Panc1 (cell line): ENCODE results near the gene FMOD. TPM values are rescaled to one million over a fixed set of nuclear protein-coding genes. Genes with fewer than 3 reads are reported as not detected.

Experiments
- ATAC-seq: fragments of 200-7000 bp; cut with Tn5 transposase; 2 replicates; pipeline ENCODE4 v1.9.1; 2020; ENCODE audit warnings: mild to moderate bottlenecking, moderate library complexity
- BruUV-seq: library from RNA; stranded (reverse); fragments of 400-500 nt; replicated peaks from 2 replicates; lab custom pipeline; 2021; lab: Mats Ljungman, UMichigan
- CTCF ChIA-PET: fragments of 300-600 bp; sonication (Branson Sonifier 250); formaldehyde crosslinking; loops from one replicate; lab custom pipeline; 2022; ENCODE audit warnings: antibody characterized with exemption; lab: Charles Lee
- POLR2A ChIA-PET: fragments of 300-600 bp; sonication (Branson Sonifier 250); formaldehyde crosslinking; loops from one replicate; lab custom pipeline; 2022; ENCODE audit warnings: antibody characterized with exemption; lab: Charles Lee
- DNase-seq: peaks from one replicate; pipeline ENCODE4 v3.0.0-alpha.2; 2010; ENCODE audit warnings: low read depth, low spot score
- H3K27ac ChIP-seq: 2 replicates; pipeline ENCODE4 v1.5.1; 2011; ENCODE audit warnings: mild to moderate bottlenecking, low read length, inconsistent platforms
- H3K27me3 ChIP-seq: fragments of 200-500 bp; sonication (Bioruptor generic); 2 replicates; pipeline ENCODE4 v1.6.0; 2014; ENCODE audit warnings: low read length, inconsistent platforms; ENCODE audit not compliant: control insufficient read depth, insufficient read depth
- H3K36me3 ChIP-seq: fragments of 200-500 bp; sonication (Bioruptor generic); 2 replicates; pipeline ENCODE4 v1.5.1; 2014; ENCODE audit warnings: inconsistent platforms, mild to moderate bottlenecking, low read length, moderate library complexity; ENCODE audit not compliant: control insufficient read depth, insufficient read depth
- H3K4me1 ChIP-seq: 2 replicates; pipeline ENCODE4 v1.5.1; 2011; ENCODE audit warnings: inconsistent platforms, mild to moderate bottlenecking, low read length, moderate library complexity; ENCODE audit not compliant: control insufficient read depth, insufficient read depth
- H3K4me3 ChIP-seq, 2 experiments: 2 replicates each; pipeline ENCODE4 v1.5.1; 2011 to 2012; ENCODE audit warnings: low read depth in 2 of 2, low read length in 2 of 2, mild to moderate bottlenecking in 2 of 2, inconsistent platforms in 1 of 2, moderate library complexity in 1 of 2
- H3K9me3 ChIP-seq: fragments of 200-500 bp; sonication (Bioruptor generic); 2 replicates; pipeline ENCODE4 v1.5.1; 2014; ENCODE audit warnings: low read depth, mild to moderate bottlenecking, inconsistent platforms, low read length, moderate library complexity; ENCODE audit not compliant: control insufficient read depth, insufficient read depth
- POLR2AphosphoS5 ChIP-seq: IDR thresholded peaks from 2 replicates; pipeline ENCODE4 v1.6.1; 2012; ENCODE audit warnings: mild to moderate bottlenecking, low read depth, low read length, moderate library complexity
- in situ Hi-C: cut with HindIII; loops from 2 replicates; pipeline ENCODE4 v1.10.0; 2016; ENCODE audit warnings: low sequenced_read_pairs, low pct_unique_long_range_greater_than_20kb
- intact Hi-C: fragments of 100-400 bp; cut with micrococcal nuclease; formaldehyde crosslinking; loops from one replicate; pipeline ENCODE4 v1.10.0; 2022; ENCODE audit not compliant: unreplicated experiment
- total RNA-seq: library from RNA; stranded (reverse); gene quantifications from one replicate; pipeline ENCODE4 v1.2.1, GENCODE V29; 2021; ENCODE audit not compliant: unreplicated experiment
- TF ChIP-seq, protein P1 (sequence below): fragments of 450-650 bp; IDR thresholded peaks from 2 replicates; pipeline ENCODE4 v1.5.1; 2017; ENCODE audit warnings: mild to moderate bottlenecking
- TF ChIP-seq, protein P2 (sequence below), 2 experiments: IDR thresholded peaks; 2 replicates each; pipeline ENCODE4 v1.6.1; 2011 to 2012; ENCODE audit warnings: low read depth in 2 of 2, control low read depth in 1 of 2, low read length in 1 of 2, mild to moderate bottlenecking in 1 of 2, moderate library complexity in 1 of 2; ENCODE audit not compliant: insufficient read depth in 1 of 2

The FMOD gene
- total RNA-seq, 1 experiment from 2014 or later = not detected

DNA sequence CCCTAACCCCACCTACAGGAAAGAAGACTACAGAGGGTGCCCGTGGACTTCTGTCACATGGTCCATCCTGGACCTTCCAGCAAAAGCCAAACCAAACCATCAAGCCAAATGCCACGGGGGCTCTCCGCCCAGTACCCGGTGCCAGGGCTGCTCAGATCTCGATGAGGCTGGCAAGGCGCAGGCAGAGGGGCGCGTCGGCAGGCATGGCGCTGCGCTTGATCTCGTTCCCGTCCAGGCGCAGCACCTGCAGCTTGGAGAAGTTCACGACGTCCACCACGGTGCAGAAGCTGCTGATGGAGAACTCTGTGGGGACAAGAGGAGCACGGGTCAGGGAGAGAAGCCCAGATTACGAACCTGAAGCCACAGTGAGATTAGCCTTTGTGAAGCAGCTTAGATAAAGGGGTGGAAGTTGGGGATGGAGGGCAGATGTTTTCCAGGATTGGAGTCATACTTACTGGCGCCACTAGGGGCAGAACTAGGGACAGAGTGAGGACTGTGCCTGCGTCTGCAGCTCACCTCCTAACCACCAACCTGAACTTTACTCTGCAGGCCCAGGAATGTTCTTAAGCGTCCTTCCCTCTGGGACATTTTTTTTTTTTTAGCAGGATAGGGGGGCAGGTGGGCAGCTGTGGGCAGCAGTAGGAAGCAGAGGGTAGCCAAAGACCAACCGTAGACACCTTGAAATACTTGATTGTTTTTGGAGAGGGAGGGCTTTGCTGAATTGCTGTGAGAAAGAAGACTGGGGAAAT lies 8.6 kb downstream of the FMOD start:
- DNase-seq = no peak
- no peak overlapping the region for H3K4me3 ChIP-seq

GRCh38 chr1:203340112-203340790 lies 10.7 kb downstream of the FMOD start:
- Histone ChIP-seq H3K4me1 (no peaks in the 10 kb centered on the region; the same call in 1 of the 2 replicates), H3K4me3 (no peak overlapping the region), H3K36me3 (no peaks in the 10 kb centered on the region), H3K27ac (no peak overlapping the region), H3K27me3 (peaks cover 37% of the 10 kb centered on the region), H3K9me3 (no peaks in the 10 kb centered on the region)
- TF ChIP-seq POLR2AphosphoS5 = no peak
- TF ChIP-seq, protein P1, sequence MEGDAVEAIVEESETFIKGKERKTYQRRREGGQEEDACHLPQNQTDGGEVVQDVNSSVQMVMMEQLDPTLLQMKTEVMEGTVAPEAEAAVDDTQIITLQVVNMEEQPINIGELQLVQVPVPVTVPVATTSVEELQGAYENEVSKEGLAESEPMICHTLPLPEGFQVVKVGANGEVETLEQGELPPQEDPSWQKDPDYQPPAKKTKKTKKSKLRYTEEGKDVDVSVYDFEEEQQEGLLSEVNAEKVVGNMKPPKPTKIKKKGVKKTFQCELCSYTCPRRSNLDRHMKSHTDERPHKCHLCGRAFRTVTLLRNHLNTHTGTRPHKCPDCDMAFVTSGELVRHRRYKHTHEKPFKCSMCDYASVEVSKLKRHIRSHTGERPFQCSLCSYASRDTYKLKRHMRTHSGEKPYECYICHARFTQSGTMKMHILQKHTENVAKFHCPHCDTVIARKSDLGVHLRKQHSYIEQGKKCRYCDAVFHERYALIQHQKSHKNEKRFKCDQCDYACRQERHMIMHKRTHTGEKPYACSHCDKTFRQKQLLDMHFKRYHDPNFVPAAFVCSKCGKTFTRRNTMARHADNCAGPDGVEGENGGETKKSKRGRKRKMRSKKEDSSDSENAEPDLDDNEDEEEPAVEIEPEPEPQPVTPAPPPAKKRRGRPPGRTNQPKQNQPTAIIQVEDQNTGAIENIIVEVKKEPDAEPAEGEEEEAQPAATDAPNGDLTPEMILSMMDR = peak; percentile 92
- in situ Hi-C loops = no loop called here
- intact Hi-C loops = loop anchor here (1.0 to 5.0 kb wide), 4 partner anchors 67 to 362 kb away; no protein-coding TSS in a partner anchor
- no TSS peak for BruUV-seq
- POLR2A ChIA-PET = no interaction called here
- DNase-seq (no peak), ATAC-seq (peak; percentile 94)
- CTCF ChIA-PET = interaction anchor here (0.6 to 1.6 kb wide), 7 partner anchors 24 to 362 kb away, joined by 3 to 18 read pairs (median 4); no protein-coding TSS in a partner anchor

More for the DNA sequence above, 8.6 kb downstream of the FMOD start:
- peak; percentile 77 for ATAC-seq
- H3K9me3 ChIP-seq = no peaks in the 10 kb centered on the region
- intact Hi-C loops (loop anchor here (5.0 kb wide), 2 partner anchors 100 to 360 kb away; no protein-coding TSS in a partner anchor), in situ Hi-C loops (no loop called here)
- no TSS peak for BruUV-seq
- H3K36me3 ChIP-seq = no peaks in the 10 kb centered on the region
- TF ChIP-seq, protein P2, sequence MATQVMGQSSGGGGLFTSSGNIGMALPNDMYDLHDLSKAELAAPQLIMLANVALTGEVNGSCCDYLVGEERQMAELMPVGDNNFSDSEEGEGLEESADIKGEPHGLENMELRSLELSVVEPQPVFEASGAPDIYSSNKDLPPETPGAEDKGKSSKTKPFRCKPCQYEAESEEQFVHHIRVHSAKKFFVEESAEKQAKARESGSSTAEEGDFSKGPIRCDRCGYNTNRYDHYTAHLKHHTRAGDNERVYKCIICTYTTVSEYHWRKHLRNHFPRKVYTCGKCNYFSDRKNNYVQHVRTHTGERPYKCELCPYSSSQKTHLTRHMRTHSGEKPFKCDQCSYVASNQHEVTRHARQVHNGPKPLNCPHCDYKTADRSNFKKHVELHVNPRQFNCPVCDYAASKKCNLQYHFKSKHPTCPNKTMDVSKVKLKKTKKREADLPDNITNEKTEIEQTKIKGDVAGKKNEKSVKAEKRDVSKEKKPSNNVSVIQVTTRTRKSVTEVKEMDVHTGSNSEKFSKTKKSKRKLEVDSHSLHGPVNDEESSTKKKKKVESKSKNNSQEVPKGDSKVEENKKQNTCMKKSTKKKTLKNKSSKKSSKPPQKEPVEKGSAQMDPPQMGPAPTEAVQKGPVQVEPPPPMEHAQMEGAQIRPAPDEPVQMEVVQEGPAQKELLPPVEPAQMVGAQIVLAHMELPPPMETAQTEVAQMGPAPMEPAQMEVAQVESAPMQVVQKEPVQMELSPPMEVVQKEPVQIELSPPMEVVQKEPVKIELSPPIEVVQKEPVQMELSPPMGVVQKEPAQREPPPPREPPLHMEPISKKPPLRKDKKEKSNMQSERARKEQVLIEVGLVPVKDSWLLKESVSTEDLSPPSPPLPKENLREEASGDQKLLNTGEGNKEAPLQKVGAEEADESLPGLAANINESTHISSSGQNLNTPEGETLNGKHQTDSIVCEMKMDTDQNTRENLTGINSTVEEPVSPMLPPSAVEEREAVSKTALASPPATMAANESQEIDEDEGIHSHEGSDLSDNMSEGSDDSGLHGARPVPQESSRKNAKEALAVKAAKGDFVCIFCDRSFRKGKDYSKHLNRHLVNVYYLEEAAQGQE (IDR thresholded peaks at IDR 0.05; ENCODE audit: insufficient read depth in 1 of 2, low read depth in 2 of 2, low read length in 1 of 2) = no peak
- TF ChIP-seq, protein P1 = peak; percentile 89
- peaks cover 43% of the 10 kb centered on the region for H3K27me3 ChIP-seq
- H3K4me1 ChIP-seq = no peaks in the 10 kb centered on the region; the same call in 1 of the 2 replicates
- ChIA-PET CTCF (interaction anchor here (0.7 to 1.4 kb wide), 5 partner anchors 15 to 163 kb away, joined by 3 to 5 read pairs (median 3); no protein-coding TSS in a partner anchor), POLR2A (no interaction called here)
- H3K27ac ChIP-seq = no peak overlapping the region
